ENCODE data around the gene KIFC1.

The KIFC1 gene

GRCh38 chr6:33427585-33428223 is 36.1 kb downstream of the KIFC1 start:
- no peak for DNase-seq

GRCh38 chr6:33428224-33428965 is 36.8 kb downstream of the KIFC1 start:
- peak; percentile 82 for DNase-seq

GRCh38 chr6:33428966-33429749 is 37.5 kb downstream of the KIFC1 start:
- DNase-seq, result no peak

GRCh38 chr6:33429750-33430052 is 38.1 kb downstream of the KIFC1 start:
- DNase-seq, result no peak

GRCh38 chr6:33430334-33430733 is 38.7 kb downstream of the KIFC1 start:
- DNase-seq, result no peak

GRCh38 chr6:33430991-33431879 is 39.6 kb downstream of the KIFC1 start:
- peak; percentile 83 for DNase-seq

GRCh38 chr6:33431880-33432541 is 40.4 kb downstream of the KIFC1 start:
- no peak for DNase-seq

GRCh38 chr6:33432546-33432945 is 40.9 kb downstream of the KIFC1 start:
- DNase-seq, result no peak

- DNase-seq, result peak; percentile 88
Observed at GRCh38 chr6:33433001-33433543, 41.4 kb downstream of the KIFC1 start.

GRCh38 chr6:33433544-33434191 is 42.0 kb downstream of the KIFC1 start:
- no peak for DNase-seq

- no peak for DNase-seq
Observed at GRCh38 chr6:33434961-33435360, 43.3 kb downstream of the KIFC1 start.

- DNase-seq, result no peak
Observed at GRCh38 chr6:33437666-33438065, 46.0 kb downstream of the KIFC1 start.

GRCh38 chr6:33438978-33439594 is 47.5 kb downstream of the KIFC1 start:
- DNase-seq, result no peak

- no peak for DNase-seq
Observed at GRCh38 chr6:33439956-33440648, 48.5 kb downstream of the KIFC1 start.

GRCh38 chr6:33440649-33441309 is 49.2 kb downstream of the KIFC1 start:
- DNase-seq, result no peak

GRCh38 chr6:33441457-33441856 is 49.8 kb downstream of the KIFC1 start:
- no peak for DNase-seq

- no peak for DNase-seq
Observed at GRCh38 chr6:33442283-33442682, 50.7 kb downstream of the KIFC1 start.

GRCh38 chr6:33443025-33443424 is 51.4 kb downstream of the KIFC1 start:
- no peak for DNase-seq

- no peak for DNase-seq
Observed at GRCh38 chr6:33443619-33444504, 52.2 kb downstream of the KIFC1 start.
